ENCODE results near the gene MTMR12.

DNA sequence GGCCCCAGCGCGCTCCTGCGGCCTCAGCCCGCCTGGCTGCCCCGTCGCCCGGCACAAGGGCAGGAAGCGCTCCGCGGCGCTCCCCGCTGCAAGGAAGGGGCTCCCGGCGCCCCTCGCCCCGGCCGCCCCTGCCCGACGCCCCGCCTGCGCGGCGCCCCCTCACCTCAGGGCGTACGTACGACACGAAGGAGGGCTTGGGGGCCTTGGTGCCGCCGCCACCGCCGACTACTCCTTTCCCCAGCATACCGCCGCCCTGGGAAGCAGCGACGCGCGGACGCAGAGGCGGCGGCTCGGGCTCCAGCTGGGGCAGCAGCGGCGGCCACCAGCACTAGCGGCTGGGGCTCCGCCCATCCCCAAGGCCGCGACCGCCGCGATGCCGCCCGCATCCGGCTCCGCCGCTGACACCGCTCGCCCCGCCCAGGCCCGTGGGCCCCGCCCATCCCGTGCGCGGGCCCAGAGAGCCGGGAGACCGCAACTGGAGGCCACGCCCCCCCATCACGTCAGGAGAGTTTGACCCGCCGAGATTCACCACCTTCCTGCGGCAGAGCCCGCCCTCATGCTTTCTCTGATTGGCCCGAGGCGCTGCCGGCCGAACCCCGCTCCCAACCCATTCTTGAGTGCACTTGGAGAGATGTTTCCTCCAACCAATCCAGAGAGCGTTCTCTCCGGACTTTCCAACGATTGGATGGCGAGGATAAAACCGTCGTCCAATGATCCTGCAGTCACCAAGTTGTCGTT is at the start of gene MTMR12:
- TF ChIP-seq EZH2 (IDR thresholded peaks at IDR 0.05; ENCODE audit: insufficient read depth, poor library complexity, severe bottlenecking): no peak
- TF ChIP-seq EZH2phosphoT487 (IDR thresholded peaks at IDR 0.05; ENCODE audit: insufficient read depth, low read depth): no peak

All from GM23248 (cell line).